Vagina (tissue), 2 donors: ENCODE data around the gene JAGN1.

ENCODE experiments used
- POLR2A ChIP-seq, 2 donors: fragments of 450-650 bp; IDR thresholded peaks; one replicate each; pipeline ENCODE4 v1.6.1; 2017; ENCODE audit warnings: antibody characterized with exemption in 2 of 2, mild to moderate bottlenecking in 2 of 2, moderate library complexity in 2 of 2
- POLR2AphosphoS5 ChIP-seq, 2 donors: sonication (generic); formaldehyde crosslinking; IDR thresholded peaks; one replicate each; pipeline ENCODE4 v1.9.0; 2017; ENCODE audit warnings: antibody characterized with exemption in 2 of 2, mild to moderate bottlenecking in 2 of 2, low read depth in 1 of 2; ENCODE audit not compliant: insufficient read depth in 1 of 2
- TF ChIP-seq, protein P1 (sequence below), 3 experiments: fragments of 450-650 bp in 2 of 3; fragments of 200-600 bp in 1 of 3; sonication (generic) in 1 of 3; IDR thresholded peaks; one replicate each; pipeline ENCODE4 v1.5.1; 2017 to 2019; ENCODE audit warnings: antibody characterized with exemption in 3 of 3, mild to moderate bottlenecking in 2 of 3, moderate library complexity in 2 of 3

DNA sequence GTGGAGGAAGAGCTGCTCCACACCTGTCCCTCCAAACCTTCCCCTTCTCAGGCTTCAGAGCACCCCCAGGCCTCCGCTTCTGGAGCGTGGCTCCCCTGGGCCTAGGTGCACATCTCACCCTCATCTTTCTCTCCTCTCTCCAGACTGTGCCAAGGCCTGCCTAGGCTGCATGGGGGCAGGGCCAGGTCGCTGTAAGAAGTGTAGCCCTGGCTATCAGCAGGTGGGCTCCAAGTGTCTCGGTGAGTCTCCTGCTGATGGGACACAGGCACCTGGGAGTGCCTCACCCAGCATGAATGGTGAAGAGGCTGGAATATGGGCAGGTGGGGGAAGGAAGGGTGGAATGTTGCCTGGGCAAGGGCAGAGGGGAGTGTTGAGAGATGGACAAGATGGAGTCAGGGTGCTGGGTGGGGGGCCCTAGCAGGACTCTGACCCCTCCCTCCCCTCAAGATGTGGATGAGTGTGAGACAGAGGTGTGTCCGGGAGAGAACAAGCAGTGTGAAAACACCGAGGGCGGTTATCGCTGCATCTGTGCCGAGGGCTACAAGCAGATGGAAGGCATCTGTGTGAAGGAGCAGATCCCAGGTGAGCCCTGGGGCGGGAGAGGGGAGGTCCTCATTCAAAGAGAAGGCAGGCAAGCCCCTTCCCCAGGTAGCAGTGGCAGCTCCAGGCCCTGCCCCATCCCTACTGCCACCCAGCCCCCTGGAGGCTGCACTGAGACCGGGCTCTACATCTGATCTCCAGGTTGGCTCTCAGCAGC lies 52.7 kb downstream of the JAGN1 start:
- TF ChIP-seq, protein P1, sequence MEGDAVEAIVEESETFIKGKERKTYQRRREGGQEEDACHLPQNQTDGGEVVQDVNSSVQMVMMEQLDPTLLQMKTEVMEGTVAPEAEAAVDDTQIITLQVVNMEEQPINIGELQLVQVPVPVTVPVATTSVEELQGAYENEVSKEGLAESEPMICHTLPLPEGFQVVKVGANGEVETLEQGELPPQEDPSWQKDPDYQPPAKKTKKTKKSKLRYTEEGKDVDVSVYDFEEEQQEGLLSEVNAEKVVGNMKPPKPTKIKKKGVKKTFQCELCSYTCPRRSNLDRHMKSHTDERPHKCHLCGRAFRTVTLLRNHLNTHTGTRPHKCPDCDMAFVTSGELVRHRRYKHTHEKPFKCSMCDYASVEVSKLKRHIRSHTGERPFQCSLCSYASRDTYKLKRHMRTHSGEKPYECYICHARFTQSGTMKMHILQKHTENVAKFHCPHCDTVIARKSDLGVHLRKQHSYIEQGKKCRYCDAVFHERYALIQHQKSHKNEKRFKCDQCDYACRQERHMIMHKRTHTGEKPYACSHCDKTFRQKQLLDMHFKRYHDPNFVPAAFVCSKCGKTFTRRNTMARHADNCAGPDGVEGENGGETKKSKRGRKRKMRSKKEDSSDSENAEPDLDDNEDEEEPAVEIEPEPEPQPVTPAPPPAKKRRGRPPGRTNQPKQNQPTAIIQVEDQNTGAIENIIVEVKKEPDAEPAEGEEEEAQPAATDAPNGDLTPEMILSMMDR (IDR thresholded peaks at IDR 0.05) = no peak
- TF ChIP-seq POLR2A (IDR thresholded peaks at IDR 0.05) = no peak
- TF ChIP-seq POLR2AphosphoS5 (IDR thresholded peaks at IDR 0.05; ENCODE audit: insufficient read depth in 1 of 2, low read depth in 1 of 2) = no peak
